Vagina (tissue), 2 donors: ENCODE results near the gene OR8B4. TPM values are rescaled to one million over a fixed set of nuclear protein-coding genes. Genes with fewer than 3 reads are reported as not detected.

ENCODE experiments used
- DNase-seq, 2 donors: peaks; one replicate each; pipeline ENCODE4 v3.0.0-alpha.2; 2017; ENCODE audit errors: extremely low spot score in 2 of 2
- H3K27ac ChIP-seq: fragments of 200-600 bp; sonication (generic); one replicate; pipeline ENCODE4 v1.5.1; 2019
- H3K27me3 ChIP-seq: fragments of 200-600 bp; sonication (generic); one replicate; pipeline ENCODE4 v1.5.1; 2019
- H3K36me3 ChIP-seq, 2 donors: fragments of 200-600 bp; sonication (generic); one replicate each; pipeline ENCODE4 v1.5.1; 2017 to 2019
- H3K4me1 ChIP-seq: fragments of 200-600 bp; sonication (generic); one replicate; pipeline ENCODE4 v1.5.1; 2019
- H3K4me3 ChIP-seq, 2 donors: fragments of 200-600 bp; sonication (generic); 1 replicate in 1 of 2; 2 replicates in 1 of 2; pipeline ENCODE4 v1.5.1; 2016 to 2019
- H3K9me3 ChIP-seq: fragments of 200-600 bp; sonication (generic); one replicate; pipeline ENCODE4 v1.5.1; 2019
- CTCF ChIP-seq, 3 experiments: fragments of 450-650 bp in 2 of 3; fragments of 200-600 bp in 1 of 3; sonication (generic) in 1 of 3; IDR thresholded peaks; one replicate each; pipeline ENCODE4 v1.5.1; 2017 to 2019; ENCODE audit warnings: antibody characterized with exemption in 3 of 3, mild to moderate bottlenecking in 2 of 3, moderate library complexity in 2 of 3
- POLR2A ChIP-seq, 2 donors: fragments of 450-650 bp; IDR thresholded peaks; one replicate each; pipeline ENCODE4 v1.6.1; 2017; ENCODE audit warnings: antibody characterized with exemption in 2 of 2, mild to moderate bottlenecking in 2 of 2, moderate library complexity in 2 of 2
- POLR2AphosphoS5 ChIP-seq, 2 donors: sonication (generic); formaldehyde crosslinking; IDR thresholded peaks; one replicate each; pipeline ENCODE4 v1.9.0; 2017; ENCODE audit warnings: antibody characterized with exemption in 2 of 2, mild to moderate bottlenecking in 2 of 2, low read depth in 1 of 2; ENCODE audit not compliant: insufficient read depth in 1 of 2
- intact Hi-C: fragments of 100-400 bp; cut with DNase I; formaldehyde crosslinking; loops from one replicate; pipeline ENCODE4 v1.15.1; 2023
- total RNA-seq: library from RNA; depleted of rRNA; stranded (reverse); fragments of >200 nt; gene quantifications from one replicate; pipeline ENCODE4 v1.2.3, GENCODE V29; 2016

The OR8B4 gene, protein sequence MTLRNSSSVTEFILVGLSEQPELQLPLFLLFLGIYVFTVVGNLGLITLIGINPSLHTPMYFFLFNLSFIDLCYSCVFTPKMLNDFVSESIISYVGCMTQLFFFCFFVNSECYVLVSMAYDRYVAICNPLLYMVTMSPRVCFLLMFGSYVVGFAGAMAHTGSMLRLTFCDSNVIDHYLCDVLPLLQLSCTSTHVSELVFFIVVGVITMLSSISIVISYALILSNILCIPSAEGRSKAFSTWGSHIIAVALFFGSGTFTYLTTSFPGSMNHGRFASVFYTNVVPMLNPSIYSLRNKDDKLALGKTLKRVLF
- total RNA-seq = not detected

- H3K4me3 ChIP-seq = no peak within 1 kb of the TSS
- H3K9me3 ChIP-seq = no peaks in the 10 kb centered on the region
- TF ChIP-seq POLR2AphosphoS5 (IDR thresholded peaks at IDR 0.05; ENCODE audit: insufficient read depth in 1 of 2, low read depth in 1 of 2) (no peak), CTCF (IDR thresholded peaks at IDR 0.05) (no peak), POLR2A (IDR thresholded peaks at IDR 0.05) (no peak)
- no peaks in the 10 kb centered on the region for H3K27me3 ChIP-seq
- H3K4me1 ChIP-seq = no peaks in the 10 kb centered on the region
- H3K27ac ChIP-seq = no peak within 1 kb of the TSS
- intact Hi-C loops = no loop called here
- H3K36me3 ChIP-seq = no peaks in the 10 kb centered on the region
- no peak for DNase-seq
Measured at GRCh38 chr11:124424384-124424921, at the start of gene OR8B4. Gene OR8B4, minus strand, starts transcription at chr11:124424871. Its CDS starts 0 bp downstream, at chr11:124424871.

DNA sequence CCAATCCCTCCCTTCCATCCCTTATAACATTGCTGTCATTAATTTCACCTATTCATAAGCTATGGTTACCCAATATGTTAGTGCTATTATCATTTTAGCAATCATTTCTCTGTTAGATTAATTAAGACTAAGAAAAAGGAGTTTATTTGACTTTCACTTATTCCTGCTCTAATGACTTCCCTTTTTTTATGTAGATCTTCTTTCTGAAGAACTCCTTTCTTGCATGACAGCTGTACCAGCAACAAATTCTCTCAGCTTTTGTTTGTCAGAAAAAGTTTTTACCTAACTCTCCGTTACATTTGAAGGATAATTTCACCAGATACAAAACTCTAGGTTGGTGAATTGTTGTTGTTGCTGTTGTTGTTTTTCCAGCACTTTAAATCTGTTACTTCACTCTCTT lies 49.4 kb upstream of the OR8B4 start:
- intact Hi-C loops = no loop called here
- H3K4me3 ChIP-seq = no peak overlapping the region
- TF ChIP-seq CTCF (IDR thresholded peaks at IDR 0.05) (no peak), POLR2AphosphoS5 (IDR thresholded peaks at IDR 0.05; ENCODE audit: insufficient read depth in 1 of 2, low read depth in 1 of 2) (no peak), POLR2A (IDR thresholded peaks at IDR 0.05) (no peak)

GRCh38 chr11:124473476-124473875 lies 48.8 kb upstream of the OR8B4 start:
- TF ChIP-seq POLR2A (IDR thresholded peaks at IDR 0.05) (no peak), POLR2AphosphoS5 (IDR thresholded peaks at IDR 0.05; ENCODE audit: insufficient read depth in 1 of 2, low read depth in 1 of 2) (no peak), CTCF (IDR thresholded peaks at IDR 0.05) (no peak)
- no peaks in the 10 kb centered on the region for H3K4me1 ChIP-seq
- no peaks in the 10 kb centered on the region for H3K27me3 ChIP-seq
- no peaks in the 10 kb centered on the region for H3K36me3 ChIP-seq
- intact Hi-C loops = no loop called here
- H3K9me3 ChIP-seq = no peaks in the 10 kb centered on the region
- no peak for DNase-seq
- no peak overlapping the region for H3K4me3 ChIP-seq
- H3K27ac ChIP-seq = no peak overlapping the region

More for the DNA sequence above, 49.4 kb upstream of the OR8B4 start:
- DNase-seq = no peak
- no peaks in the 10 kb centered on the region for H3K9me3 ChIP-seq
- no peaks in the 10 kb centered on the region for H3K27me3 ChIP-seq
- no peak overlapping the region for H3K27ac ChIP-seq
- H3K36me3 ChIP-seq = no peaks in the 10 kb centered on the region
- no peaks in the 10 kb centered on the region for H3K4me1 ChIP-seq

- intact Hi-C loops = no loop called here
- H3K4me1 ChIP-seq = no peaks in the 10 kb centered on the region
- H3K36me3 ChIP-seq = no peaks in the 10 kb centered on the region
- no peak for DNase-seq
- no peak for TF ChIP-seq POLR2A (IDR thresholded peaks at IDR 0.05)
- H3K4me3 ChIP-seq = no peak overlapping the region
- no peaks in the 10 kb centered on the region for H3K27me3 ChIP-seq
- H3K9me3 ChIP-seq = no peaks in the 10 kb centered on the region
- H3K27ac ChIP-seq = no peak overlapping the region
Measured at GRCh38 chr11:124470561-124471227, 46.0 kb upstream of the OR8B4 start.

DNA sequence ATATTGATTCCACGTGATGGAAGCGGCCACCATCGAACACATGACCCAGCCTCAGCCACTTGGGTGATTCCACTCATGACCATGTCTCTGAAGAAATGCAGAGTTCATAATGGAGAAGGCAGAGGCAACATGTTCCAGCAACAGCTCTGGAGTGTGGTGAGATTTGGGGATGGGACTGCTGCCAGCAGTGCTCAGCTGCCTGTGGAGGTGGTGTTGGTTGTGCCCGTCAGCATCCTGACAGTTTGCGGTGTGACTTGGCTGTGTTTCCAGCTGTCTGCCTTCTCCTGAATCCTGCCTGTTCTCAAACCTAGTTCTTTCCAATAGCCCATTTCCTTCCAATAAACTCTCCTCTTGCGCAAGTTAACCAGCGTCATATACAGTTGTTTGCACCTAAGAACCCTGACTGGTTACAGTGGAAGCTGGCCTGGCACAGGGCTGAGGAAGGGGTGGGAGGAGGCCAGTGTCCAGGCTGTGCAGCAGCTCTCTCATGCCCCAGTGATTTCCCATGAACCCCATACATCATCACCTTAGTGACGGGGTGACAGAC lies 42.8 kb upstream of the OR8B4 start:
- Histone ChIP-seq H3K4me1 (no peaks in the 10 kb centered on the region), H3K36me3 (no peaks in the 10 kb centered on the region), H3K4me3 (no peak overlapping the region), H3K27ac (no peak overlapping the region), H3K27me3 (no peaks in the 10 kb centered on the region), H3K9me3 (no peaks in the 10 kb centered on the region)
- intact Hi-C loops = no loop called here
- no peak for DNase-seq
- TF ChIP-seq POLR2AphosphoS5 (IDR thresholded peaks at IDR 0.05; ENCODE audit: insufficient read depth in 1 of 2, low read depth in 1 of 2) = no peak
- TF ChIP-seq POLR2A (IDR thresholded peaks at IDR 0.05) = no peak
- no peak for TF ChIP-seq CTCF (IDR thresholded peaks at IDR 0.05)
